GM23338 (cell line): ENCODE measurements around the gene RTKN. TPM values are rescaled to one million over a fixed set of nuclear protein-coding genes. Genes with fewer than 3 reads are reported as not detected.

ENCODE experiments used
- ATAC-seq: fragments of 200-7000 bp; cut with Tn5 transposase; 3 replicates; pipeline ENCODE4 v1.9.1; 2020
- DNase-seq: peaks from one replicate; pipeline ENCODE4 v3.0.0-alpha.2; 2015; ENCODE audit warnings: low spot score
- H2AFZ ChIP-seq: fragments of 200-600 bp; sonication (generic); 2 replicates; pipeline ENCODE4 v1.8.0; 2016; ENCODE audit warnings: antibody characterized with exemption, mild to moderate bottlenecking, moderate library complexity
- H3F3A ChIP-seq: fragments of 200-600 bp; sonication (generic); replicated peaks from 2 replicates; pipeline ENCODE4 v1.8.0; 2017; ENCODE audit warnings: antibody characterized with exemption, mixed run types, low read depth
- H3K27ac ChIP-seq: fragments of 200-600 bp; sonication (generic); 2 replicates; pipeline ENCODE4 v1.6.1; 2016; ENCODE audit warnings: low read depth
- H3K27me3 ChIP-seq: fragments of 200-600 bp; sonication (generic); 2 replicates; pipeline ENCODE4 v1.8.0; 2016; ENCODE audit warnings: mild to moderate bottlenecking, mixed run types, moderate library complexity; ENCODE audit not compliant: insufficient read depth
- H3K36me3 ChIP-seq: fragments of 200-600 bp; sonication (generic); 2 replicates; pipeline ENCODE4 v1.8.0; 2016; ENCODE audit warnings: mild to moderate bottlenecking; ENCODE audit not compliant: insufficient read depth
- H3K4me1 ChIP-seq: fragments of 200-600 bp; sonication (generic); 2 replicates; pipeline ENCODE4 v1.8.0; 2016; ENCODE audit warnings: mild to moderate bottlenecking, moderate library complexity; ENCODE audit not compliant: insufficient read depth
- H3K4me2 ChIP-seq: fragments of 200-600 bp; sonication (generic); 2 replicates; pipeline ENCODE4 v1.7.1; 2017; ENCODE audit warnings: mixed run types
- H3K4me3 ChIP-seq: fragments of 200-600 bp; sonication (generic); 2 replicates; pipeline ENCODE4 v1.6.1; 2016; ENCODE audit warnings: mixed run types
- H3K79me2 ChIP-seq: fragments of 200-600 bp; sonication (generic); replicated peaks from 2 replicates; pipeline ENCODE4 v1.8.0; 2017; ENCODE audit warnings: mild to moderate bottlenecking; ENCODE audit not compliant: insufficient read depth
- H3K9me2 ChIP-seq: fragments of 200-600 bp; sonication (generic); 2 replicates; pipeline ENCODE4 v1.8.0; 2017; ENCODE audit not compliant: insufficient read depth
- H4K20me1 ChIP-seq: fragments of 200-600 bp; sonication (generic); replicated peaks from 2 replicates; pipeline ENCODE4 v1.8.0; 2017; ENCODE audit warnings: mild to moderate bottlenecking; ENCODE audit not compliant: insufficient read depth
- H3K27ac Mint-ChIP-seq: 2 replicates; pipeline ENCODE4 v1.8.0; 2020; ENCODE audit warnings: inconsistent platforms, mild to moderate bottlenecking, moderate library complexity, mixed read lengths
- H3K27me3 Mint-ChIP-seq: 3 replicates; pipeline ENCODE4 v1.8.0; 2022; ENCODE audit warnings: low read depth, mild to moderate bottlenecking, moderate library complexity, mixed read lengths, inconsistent platforms; ENCODE audit not compliant: insufficient read depth, poor library complexity
- H3K36me3 Mint-ChIP-seq: 3 replicates; pipeline ENCODE4 v1.8.0; 2021; ENCODE audit warnings: low read depth, mild to moderate bottlenecking, inconsistent platforms, moderate library complexity, mixed read lengths
- H3K4me1 Mint-ChIP-seq: 3 replicates; pipeline ENCODE4 v1.8.0; 2020; ENCODE audit warnings: mild to moderate bottlenecking, inconsistent platforms, mixed read lengths
- H3K4me3 Mint-ChIP-seq: 3 replicates; pipeline ENCODE4 v1.8.0; 2021; ENCODE audit warnings: moderate library complexity, mild to moderate bottlenecking, inconsistent platforms, mixed read lengths
- H3K9me3 Mint-ChIP-seq: 3 replicates; pipeline ENCODE4 v1.8.0; 2020; ENCODE audit warnings: moderate library complexity, mild to moderate bottlenecking, inconsistent platforms, mixed read lengths
- CTCF ChIP-seq, 2 experiments: fragments of 200-600 bp in 1 of 2; sonication (generic) in 1 of 2; conservative IDR thresholded peaks; 2 replicates each; pipeline versions ENCODE4 v1.5.1 to v1.6.1; 2016 to 2017; ENCODE audit warnings: antibody characterized with exemption in 2 of 2, low read depth in 2 of 2, mild to moderate bottlenecking in 2 of 2, moderate library complexity in 1 of 2
- EZH2phosphoT487 ChIP-seq: fragments of 200-600 bp; sonication (generic); IDR thresholded peaks from one replicate; pipeline ENCODE4 v1.8.1; 2018; ENCODE audit warnings: antibody characterized with exemption; ENCODE audit not compliant: unreplicated experiment
- NANOG ChIP-seq: IDR thresholded peaks from 2 replicates; pipeline ENCODE4 v1.6.1; 2016; ENCODE audit warnings: antibody characterized with exemption, borderline replicate concordance
- POLR2AphosphoS5 ChIP-seq: IDR thresholded peaks from 2 replicates; pipeline ENCODE4 v1.6.1; 2016; ENCODE audit warnings: antibody characterized with exemption, low read depth
- REST ChIP-seq: IDR thresholded peaks from one replicate; pipeline ENCODE4 v1.6.1; 2018; ENCODE audit warnings: antibody characterized with exemption; ENCODE audit not compliant: unreplicated experiment
- ZNF114 ChIP-seq: fragments of 250-450 bp; sonication (Bioruptor Pico); IDR thresholded peaks from 2 replicates; pipeline ENCODE4 v1.5.0; 2020; ENCODE audit warnings: mild to moderate bottlenecking, moderate library complexity
- ZNF462 ChIP-seq: fragments of 250-450 bp; sonication (Bioruptor Pico); IDR thresholded peaks from 2 replicates; pipeline ENCODE4 v1.5.0; 2020; ENCODE audit warnings: mild to moderate bottlenecking, moderate library complexity
- polyA plus RNA-seq: library from polyadenylated mRNA; unstranded; fragments of >200 nt; fragmentation: Nextera tagmentation; extraction: Ambion mirVana; gene quantifications from 2 replicates; pipeline ENCODE4 v1.2.1, GENCODE V29; 2016
- total RNA-seq: library from RNA; depleted of rRNA; stranded (reverse); fragments of >200 nt; shearing (Covaris generic); gene quantifications from 2 replicates; pipeline ENCODE4 v1.2.3, GENCODE V29; 2014

The RTKN gene
- total and polyA plus RNA-seq, 2 experiments from 2014 or later, result 24.5 to 50.0 TPM

- Histone ChIP-seq H4K20me1 (no peaks in the 10 kb centered on the region), H3K4me1 (peaks cover 7% of the 10 kb centered on the region; the same call in 1 of the 2 replicates), H3K4me2 (no peak overlapping the region), H3K27me3 (no peaks in the 10 kb centered on the region), H3K4me3 (no peak overlapping the region), H3F3A (peaks cover 13% of the 10 kb centered on the region), H3K9me2 (no peaks in the 10 kb centered on the region), H3K79me2 (no peaks in the 10 kb centered on the region), H2AFZ (no peak overlapping the region), H3K27ac (no peak overlapping the region), H3K36me3 (no peaks in the 10 kb centered on the region)
- ATAC-seq, result peak; percentile 22
- DNase-seq, result peak; percentile 70
- no peaks in the 10 kb centered on the region; the same call in 2 of the 3 replicates for H3K9me3 Mint-ChIP-seq
- no peak overlapping the region for H3K4me3 Mint-ChIP-seq
- peaks cover 12% of the 10 kb centered on the region for H3K27me3 Mint-ChIP-seq
- H3K27ac Mint-ChIP-seq, result no peak overlapping the region
- H3K4me1 Mint-ChIP-seq, result peaks cover 2% of the 10 kb centered on the region; the same call in 1 of the 3 replicates
- H3K36me3 Mint-ChIP-seq, result peaks cover 24% of the 10 kb centered on the region
- TF ChIP-seq EZH2phosphoT487 (no peak), ZNF462 (CRISPR knock-in tag) (no peak), CTCF (conservative IDR thresholded peaks at IDR 0.05; ENCODE audit: low read depth in 2 of 2) (peak; percentile 52 to 77)
Measured at GRCh38 chr2:74474899-74475298, 33.2 kb upstream of the RTKN start.

GRCh38 chr2:74474481-74474880 lies 32.7 kb upstream of the RTKN start:
- H4K20me1 ChIP-seq, result no peaks in the 10 kb centered on the region
- Mint-ChIP-seq H3K27me3 (peaks cover 12% of the 10 kb centered on the region), H3K9me3 (no peaks in the 10 kb centered on the region; the same call in 2 of the 3 replicates), H3K27ac (no peak overlapping the region), H3K36me3 (peaks cover 23% of the 10 kb centered on the region), H3K4me3 (no peak overlapping the region; the same call in 2 of the 3 replicates), H3K4me1 (peaks cover 2% of the 10 kb centered on the region; the same call in 1 of the 3 replicates)
- H3K79me2 ChIP-seq, result no peaks in the 10 kb centered on the region
- TF ChIP-seq CTCF (conservative IDR thresholded peaks at IDR 0.05; ENCODE audit: low read depth in 2 of 2) (no peak), NANOG (no peak), REST (no peak), POLR2AphosphoS5 (no peak), ZNF114 (CRISPR knock-in tag) (no peak)
- no peaks in the 10 kb centered on the region for H3K9me2 ChIP-seq
- peaks cover 7% of the 10 kb centered on the region; the same call in 1 of the 2 replicates for H3K4me1 ChIP-seq
- no peak overlapping the region for H3K4me3 ChIP-seq
- no peak overlapping the region for H3K27ac ChIP-seq
- H3K27me3 ChIP-seq, result no peaks in the 10 kb centered on the region
- DNase-seq (no peak), ATAC-seq (no peak)
- H3F3A ChIP-seq, result peaks cover 13% of the 10 kb centered on the region
- no peak overlapping the region for H3K4me2 ChIP-seq
- no peaks in the 10 kb centered on the region for H3K36me3 ChIP-seq
- no peak overlapping the region for H2AFZ ChIP-seq
